Jurkat, Clone E6-1 (cell line): ENCODE data around the gene MICALL2.

ENCODE experiments used
- DNase-seq: peaks from one replicate; pipeline ENCODE4 v3.0.0-alpha.2; 2011; ENCODE audit warnings: low read depth, low spot score
- H3K4me3 ChIP-seq: 2 replicates; pipeline ENCODE4 v1.5.1; 2011; ENCODE audit warnings: mild to moderate bottlenecking, low read length, control low read depth, moderate library complexity

Gene MICALL2

GRCh38 chr7:1408466-1408865 is 50.8 kb downstream of the MICALL2 start:
- DNase-seq: no peak
- no peak overlapping the region for H3K4me3 ChIP-seq

GRCh38 chr7:1407892-1408291 is 51.4 kb downstream of the MICALL2 start:
- H3K4me3 ChIP-seq: no peak overlapping the region
- no peak for DNase-seq

GRCh38 chr7:1404898-1405548 is 54.2 kb downstream of the MICALL2 start:
- DNase-seq: no peak
- no peak overlapping the region for H3K4me3 ChIP-seq

- DNase-seq: no peak
- H3K4me3 ChIP-seq: no peak overlapping the region
Observed at GRCh38 chr7:1404460-1404809, 54.8 kb downstream of the MICALL2 start.

GRCh38 chr7:1403638-1404459 is 55.4 kb downstream of the MICALL2 start:
- no peak overlapping the region for H3K4me3 ChIP-seq
- no peak for DNase-seq

- no peak for DNase-seq
- no peak overlapping the region for H3K4me3 ChIP-seq
Observed at GRCh38 chr7:1402791-1403637, 56.3 kb downstream of the MICALL2 start.

- no peak overlapping the region for H3K4me3 ChIP-seq
- DNase-seq: no peak
Observed at GRCh38 chr7:1402110-1402790, 57.0 kb downstream of the MICALL2 start.

GRCh38 chr7:1401011-1401410 is 58.3 kb downstream of the MICALL2 start:
- no peak for DNase-seq
- no peak overlapping the region for H3K4me3 ChIP-seq

- DNase-seq: no peak
- no peak overlapping the region for H3K4me3 ChIP-seq
Observed at GRCh38 chr7:1400371-1400770, 58.9 kb downstream of the MICALL2 start.

- no peak for DNase-seq
- no peak overlapping the region for H3K4me3 ChIP-seq
Observed at GRCh38 chr7:1397491-1398327, 61.6 kb downstream of the MICALL2 start.

- H3K4me3 ChIP-seq: no peak overlapping the region
- no peak for DNase-seq
Observed at GRCh38 chr7:1396195-1396594, 63.1 kb downstream of the MICALL2 start.

- peak; percentile 64 for DNase-seq
- H3K4me3 ChIP-seq: peak overlapping the region; percentile 13; the same call in 1 of the 2 replicates
Observed at GRCh38 chr7:1395211-1396070, 63.8 kb downstream of the MICALL2 start.

GRCh38 chr7:1394371-1394770 is 64.9 kb downstream of the MICALL2 start:
- H3K4me3 ChIP-seq: no peak overlapping the region
- DNase-seq: no peak

GRCh38 chr7:1393421-1393820 is 65.8 kb downstream of the MICALL2 start:
- no peak for DNase-seq
- H3K4me3 ChIP-seq: no peak overlapping the region

GRCh38 chr7:1392556-1392955 is 66.7 kb downstream of the MICALL2 start:
- H3K4me3 ChIP-seq: no peak overlapping the region
- DNase-seq: no peak

GRCh38 chr7:1391449-1391848 is 67.8 kb downstream of the MICALL2 start:
- DNase-seq: no peak
- H3K4me3 ChIP-seq: no peak overlapping the region

- no peak overlapping the region for H3K4me3 ChIP-seq
- no peak for DNase-seq
Observed at GRCh38 chr7:1388703-1389335, 70.5 kb downstream of the MICALL2 start.
